SK-N-MC (cell line): ENCODE results near the gene IFNA5.

Experiments used
- EZH2 ChIP-seq: fragments of 200-600 bp; sonication (generic); IDR thresholded peaks from one replicate; pipeline ENCODE4 v1.6.1; 2017; ENCODE audit warnings: antibody characterized with exemption
- FOXP2 ChIP-seq: optimal IDR thresholded peaks from 2 replicates; pipeline ENCODE3; 2011; ENCODE audit warnings: mild to moderate bottlenecking, moderate library complexity; ENCODE audit not compliant: insufficient read depth; ENCODE audit errors: extremely low read length, control extremely low read depth
- POLR2AphosphoS5 ChIP-seq: IDR thresholded peaks from 2 replicates; pipeline ENCODE4 v1.6.1; 2012; ENCODE audit warnings: mild to moderate bottlenecking, low read depth, low read length, borderline replicate concordance

DNA sequence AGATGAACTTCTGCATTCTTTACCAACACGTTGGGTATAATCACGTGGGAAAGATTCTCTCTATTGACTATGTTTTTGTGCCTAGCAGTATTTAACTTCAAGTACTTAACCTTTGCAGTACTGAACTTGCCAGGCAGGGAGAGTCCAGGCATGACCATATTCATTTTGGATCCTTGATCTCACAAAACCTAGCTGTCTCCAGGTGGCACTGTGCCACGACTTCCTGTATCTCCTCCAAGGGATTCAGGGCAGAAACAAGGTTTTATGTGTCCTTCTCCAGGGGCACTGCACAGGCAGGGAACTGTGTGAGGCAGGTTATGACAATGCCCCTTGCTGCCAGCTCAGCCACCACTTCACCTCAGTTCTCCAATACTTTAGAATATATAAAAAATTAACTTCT is 11.7 kb upstream of the IFNA5 start:
- TF ChIP-seq POLR2AphosphoS5 = no peak
- no peak for TF ChIP-seq EZH2
- TF ChIP-seq FOXP2 = no peak
